HG02970 (cell line): ENCODE data around the gene ANKK1.

Source experiments
- ATAC-seq: cut with Tn5 transposase; IDR thresholded peaks from one replicate; pipeline ENCODE4 v1.9.1; 2021; ENCODE audit warnings: mild to moderate bottlenecking, moderate library complexity, moderate number of reproducible peaks; ENCODE audit not compliant: unreplicated experiment, low FRiP score

The ANKK1 gene

GRCh38 chr11:113377681-113378412 is 9.7 kb upstream of the ANKK1 start:
- no peak for ATAC-seq

- no peak for ATAC-seq
Measured at GRCh38 chr11:113378692-113379091, 8.9 kb upstream of the ANKK1 start.

DNA sequence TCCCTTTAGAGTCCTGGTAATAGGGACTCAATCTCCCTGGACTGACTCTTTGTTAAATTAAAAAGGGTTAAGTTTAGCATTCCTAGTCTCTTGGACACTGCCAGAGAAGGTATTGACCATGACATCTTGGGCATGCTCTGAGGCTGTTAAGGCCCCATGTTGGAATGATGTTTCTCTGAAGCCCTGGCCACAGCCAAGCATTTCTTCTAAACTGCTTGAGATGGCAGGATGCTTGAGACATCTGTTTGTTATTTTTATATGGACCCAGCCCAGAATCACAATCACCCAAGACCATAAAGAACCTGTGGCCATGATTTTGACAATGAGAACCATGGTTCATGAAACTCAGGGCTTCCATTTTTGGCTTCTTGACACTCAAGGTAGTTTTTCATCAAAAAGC is 5.5 kb upstream of the ANKK1 start:
- ATAC-seq = no peak

- no peak for ATAC-seq
Measured at GRCh38 chr11:113384551-113384950, 3.0 kb upstream of the ANKK1 start.

- no peak for ATAC-seq
Measured at GRCh38 chr11:113385749-113386148, 1.8 kb upstream of the ANKK1 start.

GRCh38 chr11:113386866-113387265 is 713 bp upstream of the ANKK1 start:
- no peak for ATAC-seq

GRCh38 chr11:113389272-113389671 is 1.7 kb downstream of the ANKK1 start:
- no peak for ATAC-seq

- no peak for ATAC-seq
Measured at GRCh38 chr11:113392236-113392921, 4.8 kb downstream of the ANKK1 start.

DNA sequence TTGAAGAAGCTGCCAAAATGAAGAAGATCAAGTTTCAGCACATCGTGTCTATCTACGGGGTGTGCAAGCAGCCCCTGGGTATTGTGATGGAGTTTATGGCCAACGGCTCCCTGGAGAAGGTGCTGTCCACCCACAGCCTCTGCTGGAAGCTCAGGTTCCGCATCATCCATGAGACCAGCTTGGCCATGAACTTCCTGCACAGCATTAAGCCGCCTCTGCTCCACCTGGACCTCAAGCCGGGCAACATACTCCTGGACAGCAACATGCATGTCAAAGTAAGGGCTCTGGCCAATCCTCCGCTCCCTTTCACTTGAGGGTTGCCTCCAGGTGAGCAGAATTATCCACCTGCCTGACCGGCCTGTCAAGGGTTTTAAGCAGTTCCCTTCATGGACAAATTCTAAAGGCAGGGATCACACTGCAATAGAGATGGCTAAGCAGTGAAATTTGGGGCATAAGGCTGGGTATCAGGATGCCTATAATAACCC is 6.0 kb downstream of the ANKK1 start:
- ATAC-seq = no peak

DNA sequence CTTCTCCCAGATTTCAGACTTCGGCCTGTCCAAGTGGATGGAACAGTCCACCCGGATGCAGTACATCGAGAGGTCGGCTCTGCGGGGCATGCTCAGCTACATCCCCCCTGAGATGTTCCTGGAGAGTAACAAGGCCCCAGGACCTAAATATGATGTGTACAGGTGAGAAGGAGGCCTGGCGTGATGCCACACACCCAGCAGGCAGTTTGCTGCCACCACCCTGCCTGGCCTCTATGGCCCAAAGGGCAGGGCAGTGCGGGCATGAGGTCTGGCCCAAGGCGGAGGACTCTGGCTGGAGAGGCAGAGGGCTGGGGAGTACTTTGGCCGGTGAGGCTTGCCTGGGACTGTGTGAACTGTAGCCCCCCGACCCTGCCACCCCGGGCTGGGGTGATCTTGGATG is 7.3 kb downstream of the ANKK1 start:
- ATAC-seq = no peak

GRCh38 chr11:113395782-113396336 is 8.3 kb downstream of the ANKK1 start:
- no peak for ATAC-seq

DNA sequence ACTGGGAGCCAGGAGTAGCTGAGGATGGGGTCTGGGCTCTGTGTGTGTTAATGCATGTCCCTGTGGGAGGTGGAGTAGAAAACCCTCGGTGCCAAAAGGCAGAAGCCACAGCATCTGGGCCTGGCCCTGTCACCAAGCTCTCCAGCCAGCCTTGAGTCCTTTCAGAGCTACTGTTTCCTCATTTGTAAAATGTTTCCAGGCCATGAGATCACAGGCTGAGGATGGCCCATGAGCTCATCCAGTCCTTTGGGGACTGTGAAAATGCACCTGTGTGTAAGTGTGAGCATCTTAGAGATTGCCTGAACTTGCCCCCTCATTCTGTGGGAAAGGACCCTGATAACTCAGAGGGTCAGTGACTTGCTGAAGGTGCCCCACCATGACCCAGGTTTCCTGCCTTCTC is 9.1 kb downstream of the ANKK1 start:
- no peak for ATAC-seq

- no peak for ATAC-seq
Measured at GRCh38 chr11:113397212-113397611, 9.6 kb downstream of the ANKK1 start.

DNA sequence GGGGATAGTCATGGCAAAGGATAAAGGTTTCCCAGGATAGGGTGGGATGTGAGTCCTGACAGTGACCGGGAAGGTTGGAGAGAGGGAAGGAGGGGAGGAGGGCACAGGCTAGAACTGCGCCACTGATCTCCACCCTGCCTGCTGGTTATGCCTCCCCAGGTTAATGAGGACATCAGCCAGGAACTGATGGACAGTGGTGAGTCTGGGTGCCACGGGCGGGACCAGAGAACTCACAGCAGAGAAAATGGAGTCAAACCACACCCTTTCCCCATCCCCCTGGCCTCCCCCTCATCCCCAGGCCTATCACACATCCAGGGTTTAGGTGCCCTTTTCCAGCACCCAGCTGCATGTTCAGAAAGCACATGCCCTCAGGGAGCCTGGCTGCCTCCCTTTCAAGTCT is 10.2 kb downstream of the ANKK1 start:
- ATAC-seq = no peak

DNA sequence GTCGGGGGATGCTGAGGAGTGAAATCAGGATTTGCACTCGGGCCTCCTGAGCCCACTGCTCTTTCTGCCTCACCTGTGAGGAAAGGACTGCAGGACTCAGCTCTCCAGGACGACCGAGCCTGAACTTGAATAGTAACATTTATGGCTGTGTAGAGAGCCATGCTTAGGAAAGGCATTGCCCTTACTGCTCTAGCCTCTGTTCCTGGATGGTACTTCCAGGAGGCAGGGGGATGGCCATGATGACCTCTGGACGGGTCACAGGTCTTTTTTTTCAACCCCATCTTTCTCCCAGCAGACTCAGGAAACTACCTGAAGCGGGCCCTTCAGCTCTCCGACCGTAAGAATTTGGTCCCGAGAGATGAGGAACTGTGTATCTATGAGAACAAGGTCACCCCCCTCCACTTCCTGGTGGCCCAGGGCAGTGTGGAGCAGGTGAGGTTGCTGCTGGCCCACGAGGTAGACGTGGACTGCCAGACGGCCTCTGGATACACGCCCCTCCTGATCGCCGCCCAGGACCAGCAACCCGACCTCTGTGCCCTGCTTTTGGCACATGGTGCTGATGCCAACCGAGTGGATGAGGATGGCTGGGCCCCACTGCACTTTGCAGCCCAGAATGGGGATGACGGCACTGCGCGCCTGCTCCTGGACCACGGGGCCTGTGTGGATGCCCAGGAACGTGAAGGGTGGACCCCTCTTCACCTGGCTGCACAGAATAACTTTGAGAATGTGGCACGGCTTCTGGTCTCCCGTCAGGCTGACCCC is 11.3 kb downstream of the ANKK1 start:
- ATAC-seq = no peak

- no peak for ATAC-seq
Measured at GRCh38 chr11:113400631-113401230, 13.2 kb downstream of the ANKK1 start.

- ATAC-seq = no peak
Measured at GRCh38 chr11:113401718-113402117, 14.1 kb downstream of the ANKK1 start.

DNA sequence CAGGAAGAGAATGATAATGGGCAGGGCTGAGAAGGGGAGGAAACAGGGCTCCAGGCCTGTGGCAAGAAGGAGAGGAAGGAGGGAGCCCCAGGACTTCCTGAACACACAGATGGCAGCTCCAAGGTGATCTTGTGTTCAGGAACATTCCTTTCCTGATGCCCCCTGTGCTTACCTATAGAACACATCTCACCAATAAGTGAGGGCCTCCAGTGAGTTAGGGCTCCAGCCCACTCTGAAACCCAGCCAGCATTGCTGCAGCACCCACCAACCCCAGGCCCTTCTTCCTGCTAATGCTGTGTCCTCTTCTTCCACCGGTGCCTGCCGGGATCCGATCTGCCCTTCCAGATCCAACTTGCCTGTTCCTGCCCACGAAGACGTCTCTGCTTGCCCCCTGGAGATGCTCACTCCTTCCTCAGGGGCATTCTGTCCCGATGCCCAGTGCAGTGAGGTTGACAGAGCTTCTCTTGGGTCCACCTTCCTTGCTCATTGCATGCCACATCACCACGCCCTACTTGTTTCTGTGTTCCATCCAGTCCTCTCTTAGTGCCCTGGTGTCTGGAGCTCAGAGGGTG is 17.4 kb downstream of the ANKK1 start:
- ATAC-seq = no peak

- ATAC-seq = no peak
Measured at GRCh38 chr11:113405724-113406478, 18.3 kb downstream of the ANKK1 start.

GRCh38 chr11:113407163-113407562 is 19.6 kb downstream of the ANKK1 start:
- no peak for ATAC-seq
